ENCODE results near the gene KDM5A.

- TF ChIP-seq EZH2 (IDR thresholded peaks at IDR 0.05; ENCODE audit: borderline replicate concordance, low read length) (no peak), CTCF (IDR thresholded peaks at IDR 0.05; ENCODE audit: low read length) (no peak)
Measured at GRCh38 chr12:400828-401227, 11.7 kb upstream of the KDM5A start.
